Tracheal epithelial cell (primary cell): Measurements from ENCODE around the gene S100A7. TPM values are rescaled to one million over a fixed set of nuclear protein-coding genes. Genes with fewer than 3 reads are reported as not detected.

Experiments
- total RNA-seq: library from RNA; depleted of rRNA; stranded (reverse); fragments of >200 nt; gene quantifications from 2 replicates; pipeline ENCODE4 v1.2.1, GENCODE V29; 2014

Gene S100A7
- 1.4 TPM in 1 of 2 replicates, not detected in the other for total RNA-seq

GRCh38 chr1:153460551-153460950 lies at the start of gene S100A7:
S100A7 (minus strand) TSS chr1:153460651; CDS start chr1:153459013, 1,638 bp downstream.

GRCh38 chr1:153415850-153416570 lies 44.4 kb downstream of the S100A7 start, which contains the start of gene S100A7A:
S100A7A (plus strand) TSS chr1:153416520; CDS start chr1:153418083, 1,563 bp downstream.

Other genes with a start within 250 kb of the S100A7 start
- gene PRR9, start 243.1 kb downstream of the S100A7 start, total RNA-seq: not detected in 2 replicates
- gene LORICRIN, start 201.0 kb downstream of the S100A7 start, total RNA-seq: not detected in 2 replicates
- 1.7 TPM in 1 of 2 replicates, not detected in the other for gene PGLYRP3, start 147.7 kb downstream of the S100A7 start, total RNA-seq
- gene PGLYRP4, start 111.8 kb downstream of the S100A7 start, total RNA-seq: 0.64 and 1.9 TPM in 2 replicates
- gene S100A9, start 102.8 kb downstream of the S100A7 start, total RNA-seq: 302 and 949 TPM in 2 replicates
- gene S100A12, start 85.0 kb downstream of the S100A7 start, total RNA-seq: 1.7 TPM in 1 of 2 replicates, not detected in the other
- 19.4 and 185 TPM in 2 replicates for gene S100A8, start 69.6 kb downstream of the S100A7 start, total RNA-seq
- gene S100A7A, start 44.1 kb downstream of the S100A7 start, total RNA-seq: under 0.01 TPM in 1 of 2 replicates, not detected in the other
- 1,352 and 3,810 TPM in 2 replicates for gene S100A6, start 75.3 kb upstream of the S100A7 start, total RNA-seq
- 0.48 TPM in 1 of 2 replicates, not detected in the other for gene S100A5, start 80.3 kb upstream of the S100A7 start, total RNA-seq
- 44.8 and 55.4 TPM in 2 replicates for gene S100A4, start 85.2 kb upstream of the S100A7 start, total RNA-seq
- gene S100A3, start 88.6 kb upstream of the S100A7 start, total RNA-seq: 7.0 and 11.7 TPM in 2 replicates
- gene S100A2, start 105.2 kb upstream of the S100A7 start, total RNA-seq: 975 and 1,509 TPM in 2 replicates
- gene S100A16, start 152.5 kb upstream of the S100A7 start, total RNA-seq: 969 and 1,207 TPM in 2 replicates
- 685 and 1,926 TPM in 2 replicates for gene S100A14, start 155.7 kb upstream of the S100A7 start, total RNA-seq
- 58.4 and 79.0 TPM in 2 replicates for gene S100A13, start 166.9 kb upstream of the S100A7 start, total RNA-seq
- not detected in 2 replicates for gene S100A1, start 167.8 kb upstream of the S100A7 start, total RNA-seq
- 20.5 and 30.1 TPM in 2 replicates for gene CHTOP, start 173.4 kb upstream of the S100A7 start, total RNA-seq
- 53.5 and 60.7 TPM in 2 replicates for gene SNAPIN, start 198.1 kb upstream of the S100A7 start, total RNA-seq
- 103 and 208 TPM in 2 replicates for gene ILF2, start 210.3 kb upstream of the S100A7 start, total RNA-seq
- 0.48 TPM in 1 of 2 replicates, not detected in the other for gene NPR1, start 218.0 kb upstream of the S100A7 start, total RNA-seq